ENCODE data around the gene CHD1. TPM values are rescaled to one million over a fixed set of nuclear protein-coding genes. Genes with fewer than 3 reads are reported as not detected.
A peak's percentile ranks its signal among the peaks of the same experiment; 100 is the strongest.

Gene CHD1
- total RNA-seq, 1 experiment from 2014 or later, result 55.1 TPM

DNA sequence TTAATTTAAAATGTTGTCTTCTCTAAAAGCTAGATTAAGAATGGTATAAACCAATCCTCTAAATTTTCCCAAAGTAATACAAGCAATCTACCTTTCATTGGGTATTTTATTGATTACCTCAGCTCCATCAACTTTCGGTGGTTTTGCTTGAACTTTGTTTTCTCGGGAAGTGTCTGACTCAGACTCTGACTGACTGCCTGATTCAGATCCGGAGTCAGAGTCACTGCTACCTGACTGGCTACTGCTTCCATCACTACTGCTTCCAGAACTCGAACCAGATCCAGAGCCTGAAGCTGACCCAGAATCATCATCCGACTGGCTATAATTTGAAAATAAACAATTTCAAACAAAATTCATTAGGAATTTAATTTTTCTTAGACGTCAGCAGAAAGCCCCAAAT lies 24.0 kb downstream of the CHD1 start:
- peak; percentile 56 for DNase-seq (ENCODE audit: low spot score)

DNA sequence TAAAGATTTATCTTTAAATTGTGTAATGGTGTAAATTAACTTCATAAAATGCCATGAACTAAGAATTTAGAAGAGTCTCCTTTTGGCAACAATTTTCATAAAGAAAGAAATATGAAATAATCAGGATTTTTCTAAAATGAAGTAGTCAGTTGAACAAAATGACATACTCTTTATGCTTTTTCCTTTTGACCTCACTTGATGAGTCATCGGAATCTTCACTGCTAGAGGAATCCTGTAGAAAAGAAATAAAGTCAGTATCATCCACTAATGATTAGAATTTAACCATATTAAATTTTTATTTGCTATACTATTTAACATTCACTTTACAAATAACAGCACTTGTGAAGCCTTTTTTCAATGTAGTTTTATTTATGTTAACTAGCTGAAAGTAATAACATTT lies 26.1 kb downstream of the CHD1 start:
- peak; percentile 30 for DNase-seq (ENCODE audit: low spot score)

DNA sequence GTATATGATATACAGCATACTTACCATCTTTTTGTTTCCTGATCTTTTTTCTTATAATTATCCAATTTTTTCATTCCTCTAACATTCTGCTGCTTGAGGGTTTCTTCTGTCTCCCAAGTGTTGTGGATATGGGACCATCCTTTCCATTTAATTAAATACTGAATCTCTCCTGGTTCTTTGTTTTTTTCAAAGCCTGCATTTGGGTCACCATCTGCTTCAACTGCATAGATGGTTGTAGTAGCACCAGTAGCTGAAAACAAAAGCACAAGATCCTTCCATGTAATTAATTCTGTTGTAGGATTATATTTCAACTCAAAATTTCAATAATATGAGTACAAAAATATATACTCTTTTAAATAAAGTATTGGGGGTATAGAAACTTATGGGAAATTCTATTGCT lies 29.4 kb downstream of the CHD1 start:
- DNase-seq (ENCODE audit: low spot score), result no peak

- DNase-seq (ENCODE audit: low spot score), result no peak
Measured at GRCh38 chr5:98898743-98899142, 30.1 kb downstream of the CHD1 start.

DNA sequence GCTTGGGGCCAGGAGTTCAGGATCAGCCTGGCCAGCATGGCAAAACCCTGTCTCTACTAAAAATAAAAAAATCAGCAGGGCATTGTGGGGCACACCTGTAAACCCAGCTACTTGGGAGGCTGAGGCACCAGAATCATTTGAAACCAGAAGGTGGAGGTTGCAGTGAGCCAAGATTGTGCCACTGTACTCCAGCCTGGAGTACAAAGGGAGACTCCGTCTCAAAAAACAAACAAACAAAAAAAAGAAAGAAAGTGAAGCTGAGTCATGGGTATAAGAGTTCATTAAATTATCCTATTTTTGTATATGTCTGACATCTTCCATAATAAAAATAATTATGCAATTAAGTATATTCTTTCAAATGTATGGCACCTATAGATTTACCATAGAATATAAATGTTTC lies 37.2 kb downstream of the CHD1 start:
- DNase-seq (ENCODE audit: low spot score), result no peak

- DNase-seq (ENCODE audit: low spot score), result no peak
Measured at GRCh38 chr5:98880598-98880997, 48.2 kb downstream of the CHD1 start.

- no peak for DNase-seq (ENCODE audit: low spot score)
Measured at GRCh38 chr5:98880151-98880550, 48.7 kb downstream of the CHD1 start.

DNA sequence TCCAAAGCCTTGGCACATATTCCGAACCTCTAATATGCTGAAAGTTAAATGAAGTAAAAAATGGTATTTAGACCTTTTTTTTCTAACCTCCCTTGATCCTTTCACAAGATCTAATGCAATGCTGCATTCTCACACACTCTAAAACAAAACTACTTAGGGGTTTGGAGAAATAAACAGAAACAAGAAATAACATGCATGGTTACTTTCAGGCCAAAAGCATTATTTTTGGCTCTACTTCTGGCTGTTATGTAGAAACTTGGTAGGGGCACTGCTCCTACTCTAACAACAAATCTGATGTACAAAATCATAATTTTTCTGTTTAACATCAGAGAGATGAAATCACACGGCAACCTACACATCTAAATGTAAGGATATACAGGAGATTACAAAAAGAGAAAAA lies 51.2 kb downstream of the CHD1 start:
- no peak for DNase-seq (ENCODE audit: low spot score)

- DNase-seq (ENCODE audit: low spot score), result no peak
Measured at GRCh38 chr5:98872674-98873073, 56.1 kb downstream of the CHD1 start.

GRCh38 chr5:98865690-98866089 lies 63.1 kb downstream of the CHD1 start:
- no peak for DNase-seq (ENCODE audit: low spot score)

GRCh38 chr5:98847054-98847453 lies 81.8 kb downstream of the CHD1 start:
- no peak for DNase-seq (ENCODE audit: low spot score)

DNA sequence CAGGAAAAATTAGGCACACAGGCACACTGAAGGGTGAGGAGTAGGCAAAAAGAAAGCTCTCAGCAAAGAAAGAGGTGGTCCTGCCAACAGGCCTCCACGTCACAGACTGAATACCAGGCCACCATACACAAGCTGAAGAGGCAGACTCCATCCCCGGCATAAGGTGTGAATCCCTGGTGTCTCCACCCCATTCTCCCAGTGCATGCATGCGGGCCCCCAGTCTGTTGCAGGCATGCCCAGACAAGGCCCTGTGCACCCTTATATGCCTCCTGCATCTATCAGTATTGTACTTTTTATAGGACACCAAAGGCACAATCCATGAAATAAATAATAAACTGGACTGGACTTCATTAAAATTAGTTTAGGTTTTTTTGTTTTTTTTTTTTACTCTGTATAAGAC lies 82.3 kb downstream of the CHD1 start:
- no peak for DNase-seq (ENCODE audit: low spot score)

- DNase-seq (ENCODE audit: low spot score), result no peak
Measured at GRCh38 chr5:98845878-98846277, 82.9 kb downstream of the CHD1 start.

- no peak for DNase-seq (ENCODE audit: low spot score)
Measured at GRCh38 chr5:98844865-98845264, 83.9 kb downstream of the CHD1 start.

GRCh38 chr5:98843481-98843880 lies 85.3 kb downstream of the CHD1 start:
- DNase-seq (ENCODE audit: low spot score), result no peak

- no peak for DNase-seq (ENCODE audit: low spot score)
Measured at GRCh38 chr5:98840946-98841345, 87.9 kb downstream of the CHD1 start.

- DNase-seq (ENCODE audit: low spot score), result no peak
Measured at GRCh38 chr5:98839469-98840383, 89.1 kb downstream of the CHD1 start.

DNA sequence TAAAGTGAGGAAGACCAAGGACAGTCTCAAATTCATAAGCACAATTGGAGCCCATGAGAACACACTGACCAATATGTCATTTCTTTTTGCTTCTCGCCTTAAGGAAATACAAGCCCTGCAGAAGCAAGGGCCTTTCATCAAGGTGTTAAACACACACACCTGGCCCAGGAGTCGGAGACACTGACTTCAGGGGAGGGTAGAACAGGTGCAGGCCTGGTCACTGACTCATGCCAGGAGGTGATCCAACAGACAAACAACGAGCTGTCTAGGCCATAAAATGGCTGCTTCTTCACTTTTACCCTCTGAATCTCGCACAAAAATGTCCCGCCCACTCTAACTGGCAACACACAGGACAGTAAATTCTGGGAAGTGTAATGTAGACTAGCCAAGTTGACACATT lies 92.6 kb downstream of the CHD1 start:
- no peak for DNase-seq (ENCODE audit: low spot score)

- DNase-seq (ENCODE audit: low spot score), result no peak
Measured at GRCh38 chr5:98827588-98828284, 101.1 kb downstream of the CHD1 start.

GRCh38 chr5:98827161-98827560 lies 101.6 kb downstream of the CHD1 start:
- DNase-seq (ENCODE audit: low spot score), result peak; percentile 37

DNA sequence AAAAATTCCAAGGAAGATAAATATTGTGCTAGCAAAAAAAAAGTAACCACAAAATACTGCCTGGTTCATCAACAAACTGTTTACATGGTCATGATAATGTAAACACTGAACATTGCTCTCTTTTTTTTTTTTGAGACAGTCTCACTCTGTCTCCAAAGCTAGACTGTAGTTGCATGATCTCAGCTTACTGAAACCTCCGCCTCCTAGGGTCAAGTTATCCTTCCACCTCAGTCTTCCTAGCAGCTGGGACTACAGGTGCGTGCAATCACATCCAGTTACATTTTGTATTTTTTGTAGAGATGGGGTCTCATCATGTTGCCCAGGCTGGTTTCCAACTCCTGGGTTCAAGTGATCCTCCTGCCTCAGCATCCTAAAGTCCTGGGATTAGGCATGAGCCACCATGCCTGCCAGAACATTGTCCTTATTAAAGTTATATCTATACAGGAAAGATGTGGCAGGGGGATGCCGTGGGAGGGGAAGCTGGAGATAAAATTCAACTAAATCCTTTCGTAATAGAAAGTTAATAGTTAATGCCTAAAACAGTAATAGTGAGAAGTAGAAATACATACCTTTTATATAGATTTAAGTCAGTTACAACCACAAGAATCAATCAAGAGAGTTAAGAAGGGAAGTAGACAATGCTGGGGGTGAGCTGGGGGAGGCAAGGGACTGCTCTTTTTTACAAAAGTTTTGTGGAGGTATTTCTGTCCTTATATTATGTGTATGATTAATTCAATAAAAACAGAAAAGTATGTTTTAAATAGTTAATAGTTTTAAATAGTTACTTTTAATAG lies 103.0 kb downstream of the CHD1 start:
- DNase-seq (ENCODE audit: low spot score), result no peak

DNA sequence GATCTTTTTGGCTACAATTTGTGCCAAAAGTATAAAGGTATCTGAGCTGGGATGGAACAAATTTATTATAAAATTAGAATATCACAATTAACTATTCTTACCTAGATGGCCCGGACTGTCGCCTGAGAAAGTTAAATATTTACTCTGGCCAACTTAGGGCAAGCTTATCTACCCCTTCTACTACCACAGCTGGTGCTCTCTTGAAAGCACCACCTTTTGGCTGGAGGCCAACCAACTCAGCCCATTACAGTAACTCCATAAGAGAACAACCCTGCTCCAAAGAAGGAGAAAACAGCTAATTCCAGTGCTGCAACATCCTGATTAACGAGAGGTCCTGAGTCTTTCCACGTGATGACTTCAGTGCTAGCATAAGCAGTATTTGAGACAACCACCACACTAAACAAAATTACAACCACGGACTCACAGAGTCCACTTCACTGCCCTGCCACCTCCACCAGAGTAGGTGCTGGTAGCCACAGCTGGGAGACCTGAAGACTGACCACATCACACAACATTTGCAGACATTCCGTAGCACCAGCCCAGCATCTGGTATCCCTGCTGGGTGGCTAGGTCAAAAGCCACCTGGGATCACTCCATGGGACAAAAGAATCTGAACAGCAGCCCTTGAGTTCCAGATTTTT lies 112.1 kb downstream of the CHD1 start:
- no peak for DNase-seq (ENCODE audit: low spot score)
